GM19395 (cell line): ENCODE data around the gene IFITM5.
"Not testable (repeated sequence)": the region's sequence is repeated elsewhere in the genome, so short reads cannot be mapped to it uniquely, and the experiment has no call there.

Experiments
- ATAC-seq: cut with Tn5 transposase; IDR thresholded peaks from one replicate; pipeline ENCODE4 v1.9.1; 2021; ENCODE audit warnings: mild to moderate bottlenecking, moderate library complexity; ENCODE audit not compliant: unreplicated experiment

Gene IFITM5

DNA sequence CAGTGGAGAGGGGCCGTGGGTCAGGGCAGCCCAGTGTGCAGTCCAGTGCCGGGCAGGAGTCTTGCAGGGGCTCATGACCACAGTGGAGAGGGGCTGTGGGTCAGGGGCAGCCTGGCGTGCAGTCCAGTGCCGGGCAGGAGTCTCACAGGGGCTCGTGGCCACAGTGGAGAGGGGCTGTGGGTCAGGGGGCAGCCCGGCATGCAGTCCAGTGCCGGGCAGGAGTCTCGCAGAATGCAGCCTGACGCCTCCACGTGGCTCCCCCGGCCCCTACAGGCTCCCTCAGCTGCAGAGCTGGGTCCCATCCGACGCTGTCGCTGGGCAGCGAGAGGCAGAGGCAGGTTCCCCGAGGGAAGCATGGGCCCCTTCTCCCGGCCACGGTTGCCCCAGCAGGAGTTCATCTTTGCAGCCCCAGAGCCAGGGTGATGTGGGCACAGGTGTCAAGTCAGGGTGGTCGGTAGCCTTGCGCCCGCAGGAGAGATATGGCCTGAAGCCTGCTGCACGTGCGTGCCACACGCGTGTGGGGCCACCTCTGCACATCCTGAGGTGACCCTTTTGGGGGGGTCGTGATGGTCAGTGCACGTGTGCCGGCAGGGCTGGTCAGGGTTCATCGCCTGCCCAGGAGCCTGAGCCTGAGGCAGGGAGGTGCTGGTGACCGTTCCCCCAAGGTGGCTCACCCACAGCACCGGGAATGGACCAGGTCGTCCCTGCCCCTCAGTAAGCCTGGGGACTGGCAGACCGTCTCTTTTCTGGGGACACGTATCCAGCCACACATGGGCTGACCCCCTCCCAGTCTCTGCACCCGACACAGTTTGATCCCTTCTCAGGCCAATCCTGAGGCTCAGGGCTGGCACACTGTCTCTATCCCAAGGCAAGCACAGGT lies 2.9 kb downstream of the IFITM5 start:
- no peak for ATAC-seq

DNA sequence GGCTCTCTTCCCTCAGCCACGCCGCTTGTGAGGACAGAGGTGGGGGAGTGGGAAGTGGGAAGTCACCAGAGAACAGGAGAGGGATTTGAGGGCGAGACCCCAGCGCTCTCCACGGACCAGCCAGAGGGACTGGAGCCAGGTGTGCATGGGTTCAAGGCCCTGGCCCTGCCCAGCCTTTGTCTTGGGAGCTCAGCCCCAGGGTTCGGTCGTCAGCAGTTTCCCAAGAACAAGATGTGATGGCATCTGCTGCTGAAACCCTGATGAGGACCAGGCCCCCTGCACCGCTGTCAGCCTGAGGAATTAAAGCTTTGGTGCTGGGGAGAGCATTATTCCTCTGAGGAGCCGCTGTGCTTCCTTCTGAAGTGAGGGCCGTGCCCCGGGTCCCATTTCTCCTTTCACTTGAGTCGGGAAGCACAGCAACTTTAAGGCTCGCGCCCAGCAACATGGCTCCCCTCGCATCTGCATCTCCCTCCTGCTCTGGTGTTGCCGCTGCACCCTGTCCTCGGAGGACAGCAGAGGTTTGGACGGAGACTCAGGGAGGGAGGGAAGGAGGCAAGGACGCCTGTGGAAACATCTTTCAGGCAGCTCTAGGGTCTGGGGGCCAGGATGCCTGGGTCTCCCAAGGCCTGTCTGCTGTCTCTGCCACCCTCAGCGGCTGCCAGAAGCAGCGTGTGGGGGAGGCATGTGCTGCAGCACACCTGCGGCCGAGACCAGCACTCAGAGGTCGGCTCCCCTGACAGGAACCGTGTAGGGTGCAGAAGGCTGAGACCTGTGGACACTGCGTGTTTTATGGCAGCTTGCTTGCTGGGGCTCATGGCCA lies 3.8 kb downstream of the IFITM5 start:
- no peak for ATAC-seq

DNA sequence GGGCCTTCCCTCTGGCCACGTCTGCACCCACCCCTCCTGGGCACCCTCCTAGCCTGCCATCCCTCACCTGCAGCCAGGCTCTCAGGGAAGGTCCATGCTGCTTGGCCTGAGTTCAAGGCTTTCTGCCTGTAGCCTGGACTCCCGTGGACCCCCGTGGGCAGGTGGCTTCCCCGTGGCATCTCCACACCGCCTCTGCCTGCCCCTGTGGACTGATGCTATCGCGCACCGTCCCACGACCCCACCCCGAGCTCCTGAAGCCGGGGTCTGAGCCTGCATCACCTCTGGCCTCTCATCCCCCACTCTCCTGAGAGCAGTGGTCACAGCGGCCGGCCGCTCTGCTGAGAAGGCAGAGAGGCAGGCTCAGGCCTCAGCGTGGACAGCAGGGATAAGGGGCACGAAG lies 4.5 kb downstream of the IFITM5 start:
- ATAC-seq, result no peak

DNA sequence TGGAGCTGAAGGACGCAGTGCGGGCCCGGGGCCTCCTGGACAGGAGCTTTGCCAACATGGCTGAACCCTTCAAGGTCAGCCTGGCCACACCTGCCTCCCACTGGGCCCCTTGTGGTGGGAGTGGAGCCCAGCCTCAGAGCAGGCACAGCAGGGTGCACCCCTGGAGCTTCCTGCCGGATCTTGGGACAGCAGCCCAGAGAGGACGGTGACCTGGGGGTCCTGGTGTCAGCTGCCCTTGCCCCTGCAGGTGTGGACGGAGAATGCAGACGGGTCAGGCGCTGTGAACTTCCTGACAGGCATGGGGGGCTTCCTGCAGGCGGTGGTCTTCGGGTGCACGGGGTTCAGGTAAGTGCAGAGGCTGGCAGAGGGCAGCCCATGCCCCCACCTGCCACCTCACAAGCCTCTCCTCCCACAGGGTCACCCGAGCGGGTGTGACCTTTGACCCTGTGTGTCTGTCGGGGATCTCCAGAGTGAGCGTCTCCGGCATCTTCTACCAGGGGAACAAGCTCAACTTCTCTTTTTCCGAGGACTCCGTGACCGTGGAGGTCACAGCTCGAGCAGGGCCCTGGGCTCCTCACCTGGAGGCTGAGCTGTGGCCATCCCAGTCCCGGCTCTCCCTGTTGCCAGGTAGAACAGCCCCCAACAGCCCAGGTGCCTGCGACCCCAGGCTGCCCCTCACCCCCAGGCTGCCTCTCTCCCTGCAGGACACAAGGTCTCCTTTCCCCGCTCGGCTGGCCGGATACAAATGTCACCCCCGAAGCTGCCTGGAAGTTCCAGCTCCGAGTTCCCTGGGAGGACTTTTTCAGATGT lies 5.3 kb downstream of the IFITM5 start:
- no peak for ATAC-seq

DNA sequence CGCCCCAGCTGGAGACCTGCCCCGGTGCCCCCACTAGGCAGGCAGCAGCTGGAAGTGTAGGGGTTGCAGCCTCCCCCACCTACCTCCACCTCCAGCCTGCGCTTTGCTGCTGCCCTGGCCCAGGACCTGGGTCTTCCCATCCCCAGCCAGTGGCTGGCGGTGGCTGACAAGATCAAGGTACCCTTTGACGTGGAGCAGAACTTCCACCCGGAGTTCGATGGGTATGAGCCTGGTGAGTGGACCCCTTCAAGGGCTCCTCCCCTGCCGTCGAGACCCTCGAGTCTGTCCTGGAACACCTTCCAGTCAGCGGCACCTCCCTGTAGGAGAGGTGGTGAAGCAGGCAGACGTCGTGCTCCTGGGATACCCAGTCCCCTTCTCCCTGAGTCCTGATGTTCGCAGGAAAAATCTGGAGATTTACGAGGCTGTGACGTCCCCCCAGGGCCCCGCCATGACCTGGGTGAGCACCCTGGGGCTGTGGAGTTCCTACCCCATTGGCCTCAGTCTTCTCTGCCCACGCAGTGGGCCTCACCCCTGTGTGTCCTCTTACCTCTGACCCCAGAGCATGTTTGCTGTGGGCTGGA lies 6.0 kb downstream of the IFITM5 start:
- no peak for ATAC-seq

DNA sequence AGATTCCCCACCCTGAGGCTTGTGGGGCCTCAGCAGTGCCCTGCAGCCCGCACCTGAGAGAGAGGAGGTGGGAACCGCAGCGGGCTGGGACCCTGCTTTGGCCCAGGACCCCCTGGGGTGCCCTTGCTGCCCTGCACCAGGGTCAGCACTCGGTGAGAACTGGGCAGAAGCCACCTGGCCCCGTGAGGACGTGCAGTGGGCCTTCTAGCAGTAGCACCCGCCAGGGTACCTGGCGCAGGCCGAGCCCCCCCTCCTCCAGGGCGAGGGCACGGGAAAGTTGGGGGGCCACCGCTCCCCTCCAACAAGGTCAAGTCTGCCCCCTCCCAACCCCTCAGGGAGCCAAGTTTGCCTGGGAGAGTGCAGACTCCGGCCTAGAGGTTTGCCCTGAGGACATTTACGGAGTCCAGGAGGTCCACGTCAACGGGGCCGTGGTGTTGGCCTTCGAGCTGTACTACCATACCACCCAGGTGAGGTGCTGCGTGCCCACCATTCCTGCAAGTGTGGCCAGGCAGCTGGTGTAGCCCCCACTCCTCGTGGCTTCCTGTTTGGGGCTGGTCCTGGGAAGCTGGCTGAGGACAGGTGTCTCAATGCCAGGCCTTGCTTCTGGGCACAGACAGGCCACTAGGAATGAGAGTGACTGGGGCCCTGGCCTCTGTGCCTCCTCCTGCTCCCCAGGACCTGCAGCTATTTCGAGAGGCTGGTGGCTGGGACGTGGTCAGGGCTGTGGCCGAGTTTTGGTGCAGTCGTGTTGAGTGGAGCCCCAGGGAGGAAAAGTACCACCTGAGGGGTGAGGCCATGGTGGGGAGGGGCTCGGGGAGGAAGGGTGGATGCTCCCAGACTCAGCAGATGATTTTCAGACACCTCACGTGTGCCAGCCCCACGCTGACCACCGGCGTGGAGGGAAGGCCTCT lies 6.9 kb downstream of the IFITM5 start:
- ATAC-seq, result no peak

DNA sequence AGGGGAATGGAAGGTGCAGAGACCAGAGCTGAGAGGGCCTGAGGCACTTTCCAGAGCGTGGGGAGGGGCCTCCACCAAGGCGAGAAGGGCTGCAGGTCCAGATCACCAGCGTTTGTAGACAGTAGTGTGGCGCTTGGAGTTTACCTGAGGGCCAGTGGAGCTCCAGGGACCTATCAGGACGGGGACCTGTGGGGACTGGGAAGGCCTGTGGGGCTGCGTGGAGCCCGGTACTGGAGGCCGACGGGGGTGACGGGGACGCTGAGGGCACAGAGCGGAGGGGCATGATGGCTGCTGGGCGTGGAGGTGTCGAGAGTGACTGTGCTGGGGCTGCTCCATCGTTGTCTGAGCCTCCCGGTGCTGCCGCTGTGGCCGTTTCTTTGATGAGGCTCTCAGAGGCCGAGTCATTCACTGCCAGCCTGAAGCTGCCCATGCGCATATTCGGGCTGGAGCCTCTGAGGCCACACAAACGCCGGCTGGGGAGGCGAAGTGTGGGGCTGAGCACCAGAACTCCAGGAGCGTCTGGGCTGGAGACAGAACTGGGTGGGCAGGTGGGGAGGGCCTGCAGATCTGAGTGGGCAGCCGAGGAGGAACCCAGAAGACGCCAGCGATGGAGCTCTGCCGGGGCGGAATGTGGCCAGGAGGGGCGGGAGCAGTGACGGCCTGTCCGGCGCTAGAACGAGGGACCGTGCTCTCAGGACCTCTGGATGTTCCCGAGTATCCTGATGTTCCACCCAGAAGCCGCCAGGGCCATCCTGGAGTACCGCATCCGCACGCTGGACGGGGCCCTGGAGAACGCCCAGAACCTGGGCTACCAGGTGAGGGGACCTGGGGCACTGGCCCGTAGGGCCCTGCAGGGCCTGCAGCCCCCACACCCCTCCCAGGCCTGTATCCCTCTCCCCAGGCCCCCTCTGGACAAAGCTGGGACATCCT lies 7.8 kb downstream of the IFITM5 start:
- no peak for ATAC-seq

DNA sequence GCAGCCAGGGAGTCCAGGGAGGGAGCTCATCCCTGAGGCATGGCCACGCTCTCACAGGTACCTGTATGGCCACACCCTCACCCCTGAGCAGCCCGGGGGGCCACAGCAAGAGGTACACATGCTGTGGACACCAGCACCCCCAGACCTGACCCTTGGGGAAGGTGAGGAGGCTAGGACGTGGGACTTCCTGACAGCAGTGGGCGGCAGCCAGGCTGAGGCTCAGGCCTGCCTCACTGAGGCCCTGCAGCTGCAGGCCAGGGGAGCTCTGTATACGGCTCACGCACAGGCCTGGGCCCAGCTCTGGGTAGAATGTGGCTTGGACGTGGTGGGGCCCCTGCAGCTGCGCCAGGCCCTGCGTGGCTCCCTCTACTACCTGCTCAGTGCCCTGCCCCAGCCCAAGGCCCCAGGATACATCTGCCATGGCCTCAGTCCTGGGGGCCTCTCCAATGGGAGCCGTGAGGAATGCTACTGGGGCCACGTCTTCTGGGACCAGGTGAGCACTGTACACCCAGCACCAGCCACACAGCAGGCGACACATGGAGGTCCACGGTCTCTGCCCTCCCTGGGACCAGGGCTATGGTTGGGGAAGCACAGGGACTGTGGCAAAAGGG lies 8.6 kb downstream of the IFITM5 start:
- ATAC-seq, result no peak

DNA sequence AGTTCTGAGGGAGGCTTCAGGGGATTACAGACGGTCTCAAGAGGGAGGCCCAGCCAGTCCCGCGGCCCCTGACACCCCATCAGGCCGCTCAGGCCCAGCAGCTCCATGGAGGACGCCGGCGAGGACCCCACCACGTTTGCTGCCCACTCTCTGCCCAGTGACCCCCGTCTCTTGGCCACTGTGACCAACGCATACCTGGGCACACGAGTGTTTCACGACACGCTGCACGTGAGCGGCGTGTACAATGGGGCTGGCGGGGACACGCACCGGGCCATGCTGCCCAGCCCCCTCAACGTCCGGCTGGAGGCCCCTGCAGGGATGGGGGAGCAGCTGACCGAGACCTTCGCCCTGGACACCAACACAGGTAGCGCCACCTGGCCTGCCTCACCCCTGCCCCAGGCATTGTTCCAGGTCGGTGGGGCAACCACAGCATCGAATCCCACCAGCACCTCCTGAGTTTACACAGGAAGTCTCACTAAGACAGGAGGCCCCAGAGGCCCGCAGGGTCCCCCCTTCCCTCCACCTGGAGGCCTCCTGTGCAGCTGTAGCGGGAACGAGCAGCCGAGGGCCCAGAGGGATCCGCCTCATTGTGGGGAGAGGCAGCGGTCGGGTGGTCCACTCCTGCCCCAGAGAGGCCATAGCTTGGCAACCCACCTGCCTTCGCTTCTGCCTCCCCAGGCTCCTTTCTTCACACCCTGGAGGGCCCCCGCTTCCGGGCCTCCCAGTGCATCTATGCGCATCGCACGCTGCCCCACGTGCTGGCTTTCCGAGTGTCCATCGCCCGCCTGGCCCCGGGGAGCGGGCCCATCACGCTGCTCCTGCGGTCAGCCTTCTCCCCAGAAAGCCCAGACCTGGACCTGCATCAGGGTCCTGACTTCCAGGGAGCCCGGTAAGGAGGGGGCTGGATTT lies 9.4 kb downstream of the IFITM5 start:
- no peak for ATAC-seq

DNA sequence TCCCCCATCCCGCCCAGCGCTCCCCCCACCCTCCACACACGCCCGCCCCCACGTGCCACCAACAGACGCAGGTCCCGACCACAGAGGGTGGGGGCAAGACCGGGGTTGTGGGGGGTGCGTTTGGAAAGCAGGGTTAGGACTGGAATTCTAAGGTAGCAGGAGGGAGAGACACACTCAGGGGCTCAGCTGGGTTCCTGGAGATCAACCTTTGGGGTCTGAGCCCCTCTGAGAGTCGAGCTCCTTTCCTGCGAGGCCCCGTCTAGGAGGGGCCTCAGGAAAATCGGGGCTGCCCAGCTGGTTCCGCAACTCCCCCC lies 10.0 kb downstream of the IFITM5 start:
- ATAC-seq, result no peak

DNA sequence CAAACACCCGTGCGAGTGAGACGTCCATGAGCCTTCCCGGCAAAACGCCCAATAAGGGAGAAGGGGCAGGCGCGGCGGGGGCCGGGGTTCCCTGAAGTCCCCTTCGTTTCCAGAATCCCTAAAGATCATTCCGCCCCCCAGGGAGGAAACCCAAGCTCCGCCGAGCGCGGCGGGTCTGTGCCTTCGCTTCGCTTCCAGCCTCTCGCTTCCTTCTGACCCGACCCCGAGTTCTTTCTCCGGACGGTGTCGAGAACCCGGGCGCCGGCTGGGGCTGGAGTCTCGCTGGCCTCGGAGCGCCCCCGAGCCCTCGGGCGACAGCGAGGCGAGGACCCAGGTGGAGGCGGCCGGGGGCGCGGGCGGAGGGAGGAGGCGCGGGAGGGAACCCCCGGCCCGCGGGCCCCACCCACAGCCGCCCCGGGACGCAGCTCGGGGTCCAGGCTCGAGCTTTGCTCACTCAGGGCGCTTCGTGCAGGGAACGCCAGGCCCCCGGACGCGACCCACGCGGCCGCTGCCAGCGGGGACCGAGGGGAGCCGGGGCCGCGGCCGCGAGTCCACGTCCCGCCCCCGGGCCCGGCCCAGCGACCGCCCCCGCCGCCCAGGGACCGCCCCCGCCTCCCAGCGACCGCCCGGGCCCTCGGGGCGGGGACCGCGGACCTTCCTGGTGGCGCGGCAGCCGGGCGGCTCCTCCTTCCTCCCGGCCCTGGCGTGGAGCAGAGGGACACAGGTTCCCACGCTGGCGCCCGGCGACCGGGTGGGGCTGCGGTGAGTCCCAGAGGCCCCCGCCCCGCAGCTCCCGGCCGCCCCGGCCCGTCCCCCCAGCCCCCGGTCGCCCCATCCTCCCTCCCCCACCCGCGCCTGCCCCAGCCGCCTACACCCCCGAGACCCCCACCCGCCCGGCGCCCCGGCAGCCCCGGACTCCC lies 10.6 kb downstream of the IFITM5 start, which contains the start of gene PGGHG:
Gene PGGHG (plus strand): TSS at position 649 of the 920 bp plus-strand sequence. CDS start 691 bp downstream, outside the sequence.
- ATAC-seq, result peak; percentile 64

DNA sequence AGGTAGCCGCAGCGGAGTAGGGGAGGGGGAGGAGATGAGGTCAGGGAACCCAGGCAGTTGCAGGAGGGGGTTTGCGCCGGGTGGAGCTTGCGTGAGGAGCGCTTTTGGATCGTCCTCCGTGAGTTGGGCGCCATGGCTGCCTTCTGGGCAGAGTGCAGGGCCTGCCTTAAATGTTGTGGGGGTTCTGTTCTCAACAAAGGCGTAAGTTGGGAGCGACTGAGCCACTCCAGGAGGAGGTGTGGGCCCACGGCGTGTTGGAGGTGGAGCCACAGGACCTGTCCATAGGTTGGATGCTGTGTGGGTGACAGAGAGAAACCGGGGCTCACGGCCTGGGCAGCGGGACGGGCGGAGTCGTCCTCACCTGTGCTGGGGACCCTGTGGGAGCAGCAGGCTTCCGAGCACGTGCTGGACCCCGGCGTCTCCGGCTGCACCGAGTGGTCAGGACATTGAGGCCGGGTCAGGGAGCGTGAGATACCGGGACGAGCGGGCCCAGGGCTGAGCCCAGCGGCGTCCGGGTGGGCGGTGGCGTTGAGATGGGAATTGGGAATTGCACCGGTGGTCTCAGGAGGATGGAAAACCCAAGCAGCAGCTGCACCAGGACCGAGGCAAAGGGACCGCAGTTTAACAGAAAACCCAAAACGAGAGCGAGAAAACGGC lies 11.4 kb downstream of the IFITM5 start:
- ATAC-seq, result no peak

DNA sequence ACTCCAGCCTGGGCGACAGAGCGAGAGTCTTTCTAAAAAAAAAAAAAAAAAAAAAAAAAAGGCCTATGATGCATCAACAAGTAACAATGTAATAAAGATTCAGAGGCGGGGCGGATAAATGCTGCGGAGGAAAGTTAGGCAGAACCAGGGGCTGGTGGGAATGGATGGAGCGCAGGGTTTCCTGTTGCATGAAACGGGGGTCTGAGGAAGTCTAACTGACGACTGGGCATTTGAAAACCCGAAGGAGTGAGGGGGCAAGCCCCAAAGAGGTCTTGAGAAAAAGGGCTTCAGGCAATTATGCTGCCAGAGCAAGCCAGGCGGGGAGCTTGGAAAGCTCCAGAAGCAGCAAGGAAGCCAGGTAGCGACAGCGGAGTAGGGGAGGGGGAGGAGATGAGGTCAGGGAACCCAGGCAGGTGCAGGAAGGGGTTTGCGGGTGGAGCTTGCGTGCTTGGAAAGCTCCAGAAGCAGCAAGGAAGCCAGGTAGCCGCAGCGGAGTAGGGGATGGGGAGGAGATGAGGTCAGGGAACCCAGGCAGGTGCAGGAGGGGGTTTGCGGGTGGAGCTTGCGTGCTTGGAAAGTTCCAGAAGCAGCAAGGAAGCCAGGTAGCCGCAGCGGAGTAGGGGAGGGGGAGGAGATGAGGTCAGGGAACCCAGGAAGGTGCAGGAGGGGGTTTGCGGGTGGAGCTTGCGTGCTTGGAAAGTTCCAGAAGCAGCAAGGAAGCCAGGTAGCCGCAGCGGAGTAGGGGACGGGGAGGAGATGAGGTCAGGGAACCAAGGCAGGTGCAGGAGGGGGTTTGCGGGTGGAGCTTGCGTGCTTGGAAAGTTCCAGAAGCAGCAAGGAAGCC lies 12.1 kb downstream of the IFITM5 start:
- ATAC-seq, result not testable (repeated sequence)

DNA sequence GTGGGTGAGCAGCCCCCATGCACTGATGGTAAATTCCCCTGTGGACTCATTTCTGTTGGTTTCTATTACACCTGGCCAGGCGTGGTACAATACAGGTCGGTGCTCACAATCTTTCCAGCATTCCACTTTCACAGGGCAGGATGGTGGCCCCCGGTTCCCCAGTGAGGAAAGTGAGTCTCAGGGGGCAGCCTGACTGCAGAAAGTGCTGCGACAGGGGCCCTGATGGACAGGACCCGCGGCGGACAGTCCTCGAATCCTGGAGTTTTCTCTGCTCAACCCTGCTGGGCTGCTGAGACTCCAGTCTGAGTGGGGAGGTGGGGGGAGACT lies 13.5 kb downstream of the IFITM5 start:
- ATAC-seq, result no peak
